ENCODE data around the gene PHF14.
"Not testable (repeated sequence)": the region's sequence is repeated elsewhere in the genome, so short reads cannot be mapped to it uniquely, and the experiment has no call there.

Gene PHF14

DNA sequence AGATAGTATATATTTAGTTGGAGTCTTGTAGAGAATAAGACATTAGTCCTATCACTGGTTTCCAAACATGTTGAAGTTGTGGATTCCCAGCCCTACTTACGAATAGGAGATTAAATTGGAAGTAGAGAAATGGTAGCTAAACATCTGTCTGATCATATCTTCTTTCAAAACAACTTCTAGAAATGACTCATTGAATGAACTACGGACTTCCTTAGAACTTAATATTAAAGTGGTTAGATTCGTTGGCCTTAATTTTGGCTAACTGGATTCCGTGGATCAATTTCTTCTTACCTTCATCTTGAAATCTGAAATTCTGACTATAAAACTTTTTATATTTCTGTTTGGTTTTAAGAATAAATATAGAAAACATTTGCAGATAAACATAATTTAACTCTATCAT is 3.4 kb downstream of the PHF14 start:
- no peak for DNase-seq (ENCODE audit: low read depth)

DNA sequence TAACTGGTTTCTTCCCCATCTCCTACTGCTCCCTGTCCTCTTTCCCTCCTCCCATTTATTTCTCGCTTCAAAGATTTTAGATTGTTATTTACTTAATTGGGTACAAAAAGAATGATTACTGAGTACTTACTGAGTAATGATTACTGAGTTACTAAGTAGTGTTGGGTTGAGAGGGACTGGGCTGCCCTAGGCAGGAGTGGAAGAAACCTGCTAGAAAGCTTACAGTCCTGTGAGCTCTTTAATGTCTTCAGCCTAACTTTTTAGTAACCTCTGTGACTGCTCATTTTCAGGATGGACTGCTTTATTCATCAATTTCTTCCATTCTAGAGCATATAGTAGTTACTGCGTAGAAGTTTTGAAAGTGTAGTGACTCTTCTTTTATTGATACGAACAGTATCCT is 7.6 kb downstream of the PHF14 start:
- DNase-seq (ENCODE audit: low read depth) = no peak

- DNase-seq (ENCODE audit: low read depth) = not testable (repeated sequence)
These were observed 17.1 kb downstream of the PHF14 start for GRCh38 chr7:10990748-10991147.

DNA sequence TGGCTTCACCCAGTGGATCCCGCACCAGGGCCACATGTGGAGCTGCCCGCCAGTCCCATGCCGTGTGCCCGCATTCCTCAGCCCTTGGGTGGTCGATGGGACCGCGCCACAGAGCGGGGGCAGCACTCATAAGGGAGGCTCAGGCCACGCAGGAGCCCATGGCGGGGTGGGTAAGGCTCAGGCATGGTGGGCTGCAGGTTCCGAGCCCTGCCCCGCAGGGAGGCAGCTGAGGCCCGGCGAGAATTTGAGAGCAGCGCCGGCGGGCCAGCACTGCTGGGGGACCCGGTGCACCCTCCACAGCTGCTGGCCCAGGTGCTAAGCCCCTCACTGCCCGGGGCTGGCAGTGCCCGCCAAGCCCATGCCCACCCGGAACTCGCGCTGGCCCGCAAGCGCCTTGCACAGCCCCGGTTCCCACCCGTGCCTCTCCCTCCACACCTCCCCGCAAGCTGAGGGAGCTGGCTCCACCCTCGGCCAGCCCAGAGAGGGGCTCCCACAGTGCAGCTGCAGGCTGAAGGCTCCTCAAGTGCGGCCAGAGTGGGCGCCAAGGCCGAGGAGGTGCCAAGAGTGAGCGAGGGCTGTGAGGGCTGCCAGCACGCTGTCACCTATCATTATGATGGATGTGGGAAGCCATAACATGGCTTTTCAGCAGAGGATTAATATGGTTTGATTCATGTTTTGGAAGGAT is 22.0 kb downstream of the PHF14 start:
- DNase-seq (ENCODE audit: low read depth) = not testable (repeated sequence)

DNA sequence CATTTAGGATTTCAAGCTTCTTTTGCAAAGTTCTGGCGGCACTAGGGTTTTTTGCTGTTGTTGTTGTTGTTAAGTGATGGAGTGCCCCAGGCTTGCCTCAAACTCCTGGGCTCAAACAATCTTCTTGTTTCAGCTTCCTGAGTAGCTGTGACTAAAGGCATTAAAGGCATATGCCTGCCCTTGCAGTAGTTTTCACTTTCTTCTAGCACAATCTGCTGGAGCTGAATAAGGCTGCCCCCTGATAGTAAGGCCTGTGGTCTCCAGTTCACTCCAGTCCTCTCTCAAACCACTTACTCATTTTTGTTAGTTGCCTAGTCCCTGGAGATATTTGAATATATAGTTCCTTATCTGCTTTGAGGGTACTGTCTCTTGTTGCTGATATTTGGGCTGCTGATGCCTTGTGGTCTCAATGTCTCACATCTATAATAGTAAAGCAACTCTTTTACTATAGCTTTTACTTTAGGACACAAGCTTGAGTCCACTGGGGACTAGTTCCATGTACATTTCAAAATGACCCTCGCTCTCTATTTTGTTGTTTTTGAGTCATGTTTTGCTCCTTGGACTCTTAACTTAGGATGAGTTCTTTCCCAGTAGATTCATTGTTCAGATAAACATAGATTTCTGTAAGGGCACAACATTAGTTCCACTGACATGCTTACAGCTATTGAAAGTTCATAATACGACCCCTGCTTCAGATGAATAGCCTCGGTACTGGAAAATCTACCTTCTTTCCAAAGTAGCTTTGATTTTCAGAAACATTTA is 25.5 kb downstream of the PHF14 start:
- no peak for DNase-seq (ENCODE audit: low read depth)

- DNase-seq (ENCODE audit: low read depth) = no peak
These were observed 31.5 kb downstream of the PHF14 start for GRCh38 chr7:11005202-11005601.

GRCh38 chr7:11006291-11006690 is 32.6 kb downstream of the PHF14 start:
- DNase-seq (ENCODE audit: low read depth) = no peak

DNA sequence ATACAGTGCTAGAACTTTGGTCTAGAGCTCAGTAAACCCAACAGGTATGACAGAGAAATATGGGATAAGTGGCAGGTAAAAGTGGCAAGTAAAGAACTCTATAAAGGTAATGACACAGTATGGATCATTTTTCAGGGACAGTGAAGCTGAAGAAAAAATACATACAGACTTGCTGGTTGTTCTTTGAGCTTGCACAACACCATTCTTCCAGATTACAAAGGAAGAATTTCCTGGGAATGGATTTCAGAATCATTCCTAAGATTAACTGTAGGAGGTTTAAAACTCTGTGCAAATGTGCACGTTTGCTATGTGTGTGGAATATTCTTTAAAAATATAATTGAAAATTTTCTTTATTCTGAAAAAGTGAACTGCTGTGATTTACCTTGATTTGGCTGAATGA is 36.0 kb downstream of the PHF14 start:
- DNase-seq (ENCODE audit: low read depth) = no peak

DNA sequence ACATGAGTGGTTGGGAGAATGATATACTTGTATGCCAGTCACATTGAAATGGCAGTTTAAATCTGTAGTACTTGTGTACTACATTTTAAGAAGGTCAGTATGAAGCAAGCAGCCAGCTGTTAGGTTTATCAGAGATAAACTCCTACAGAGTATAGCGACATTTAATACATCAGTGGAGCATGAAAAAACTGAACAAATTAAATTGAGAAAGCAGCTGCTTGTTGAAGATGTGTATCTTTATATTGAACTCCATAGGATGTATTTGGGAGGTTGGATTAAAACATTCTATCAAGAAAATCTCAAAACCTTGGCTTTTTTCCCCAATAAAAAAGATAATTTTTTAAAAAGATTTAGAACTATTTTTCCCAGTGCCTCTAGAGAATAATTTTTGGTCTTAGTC is 47.8 kb downstream of the PHF14 start:
- DNase-seq (ENCODE audit: low read depth) = no peak

DNA sequence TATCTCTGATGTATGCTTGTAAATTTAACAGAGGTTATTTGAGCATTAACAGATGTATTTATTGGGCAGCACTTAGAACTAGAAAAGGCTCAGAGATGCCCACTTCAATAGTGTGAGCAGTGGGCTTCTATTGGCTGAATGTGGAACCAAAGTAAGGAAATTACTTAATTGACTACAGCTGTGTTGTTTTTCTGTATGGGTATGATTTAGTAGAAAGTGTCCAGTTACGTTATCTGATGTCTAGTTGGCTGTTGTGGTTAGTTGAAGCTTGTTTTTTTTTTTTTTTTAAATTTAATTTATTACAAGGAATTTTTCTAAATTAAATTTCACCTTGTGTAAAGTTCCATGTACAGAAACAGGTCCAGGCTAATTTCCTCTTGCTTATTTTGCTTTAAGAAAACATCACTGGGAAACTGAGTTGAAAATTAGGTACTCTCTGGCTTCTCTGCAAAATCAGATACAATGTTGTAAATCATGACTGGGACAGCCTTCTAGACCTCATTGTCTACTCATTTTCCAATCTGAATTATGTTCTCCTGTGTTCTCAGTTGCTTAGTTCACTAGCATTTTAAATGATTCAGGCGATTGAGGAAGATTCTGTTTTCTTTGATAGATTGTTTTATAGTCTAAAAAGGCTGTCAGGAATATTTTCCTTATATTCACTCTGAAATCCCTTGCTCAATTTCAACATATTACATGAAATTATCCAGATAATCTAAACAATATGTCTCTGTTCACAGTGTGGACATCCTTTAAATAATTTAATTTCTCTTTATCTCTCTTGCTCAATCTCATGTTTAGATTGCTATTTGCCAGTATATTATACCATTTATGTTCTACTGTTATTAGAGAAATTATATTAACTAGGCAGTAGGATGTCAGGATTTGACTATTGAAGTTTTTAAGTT is 53.0 kb downstream of the PHF14 start:
- DNase-seq (ENCODE audit: low read depth) = no peak

GRCh38 chr7:11035661-11036060 is 62.0 kb downstream of the PHF14 start:
- DNase-seq (ENCODE audit: low read depth) = no peak

- no peak for DNase-seq (ENCODE audit: low read depth)
These were observed 66.3 kb downstream of the PHF14 start for GRCh38 chr7:11039974-11040373.

GRCh38 chr7:11054033-11054432 is 80.4 kb downstream of the PHF14 start:
- no peak for DNase-seq (ENCODE audit: low read depth)

DNA sequence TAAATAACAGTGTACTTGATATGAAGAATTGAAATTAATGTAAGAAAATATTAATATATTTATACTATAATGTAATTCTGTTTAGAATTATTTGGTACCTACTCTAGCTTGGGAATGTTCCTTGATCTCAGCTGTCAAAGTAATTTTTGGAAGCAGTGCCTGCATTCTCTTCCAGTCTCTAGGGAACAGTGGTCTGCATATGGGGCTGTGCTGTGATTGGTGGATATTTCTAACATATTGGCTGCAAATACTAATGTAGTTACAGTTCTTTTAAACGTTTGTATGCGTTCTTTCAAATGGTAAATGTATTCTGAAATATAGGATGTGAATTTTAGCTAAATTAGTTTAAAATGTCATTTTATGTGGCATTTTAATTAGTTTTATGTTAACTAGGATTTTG is 87.2 kb downstream of the PHF14 start:
- no peak for DNase-seq (ENCODE audit: low read depth)

GRCh38 chr7:11062110-11062509 is 88.4 kb downstream of the PHF14 start:
- DNase-seq (ENCODE audit: low read depth) = no peak

- DNase-seq (ENCODE audit: low read depth) = no peak
These were observed 95.9 kb downstream of the PHF14 start for GRCh38 chr7:11069591-11069990.

GRCh38 chr7:11077816-11078215 is 104.1 kb downstream of the PHF14 start:
- DNase-seq (ENCODE audit: low read depth) = no peak

GRCh38 chr7:11078247-11078834 is 104.7 kb downstream of the PHF14 start:
- DNase-seq (ENCODE audit: low read depth) = no peak

DNA sequence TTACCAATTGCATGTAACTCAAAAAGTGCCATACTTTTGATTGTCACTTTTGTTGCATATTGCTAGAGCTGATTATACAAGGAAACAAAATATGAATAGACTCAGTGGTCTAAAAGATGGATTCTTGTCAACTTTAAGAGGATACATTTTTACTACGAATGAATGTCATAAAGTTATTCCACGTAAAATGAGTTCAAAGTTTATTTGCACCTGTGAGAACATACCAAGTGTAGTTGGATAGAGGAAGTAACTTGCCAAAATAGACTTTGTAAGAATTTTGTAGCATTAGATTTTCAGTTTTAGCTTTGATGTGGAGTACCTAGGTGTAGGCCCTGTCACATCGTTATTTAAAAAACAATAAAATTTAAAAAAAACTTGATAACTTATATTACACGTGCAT is 106.2 kb downstream of the PHF14 start:
- no peak for DNase-seq (ENCODE audit: low read depth)

DNA sequence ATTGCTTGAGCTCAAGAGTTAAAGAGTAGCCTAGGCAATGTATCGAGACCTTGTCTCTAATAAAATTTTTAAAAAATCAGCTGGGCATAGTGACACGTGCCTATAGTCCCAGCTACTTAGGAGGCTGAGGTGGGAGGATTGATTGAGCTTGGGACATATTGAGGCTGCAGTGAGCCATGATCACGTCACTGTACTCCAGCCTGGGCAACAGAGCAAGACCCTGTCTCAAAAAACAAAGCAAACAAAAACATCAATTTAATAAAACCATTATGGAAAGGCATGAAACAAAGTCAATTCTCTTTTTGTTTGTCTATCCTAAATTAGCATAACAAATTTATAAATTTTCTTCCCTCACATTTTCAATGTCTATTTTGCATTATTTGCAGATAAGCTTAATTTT is 108.4 kb downstream of the PHF14 start:
- no peak for DNase-seq (ENCODE audit: low read depth)

DNA sequence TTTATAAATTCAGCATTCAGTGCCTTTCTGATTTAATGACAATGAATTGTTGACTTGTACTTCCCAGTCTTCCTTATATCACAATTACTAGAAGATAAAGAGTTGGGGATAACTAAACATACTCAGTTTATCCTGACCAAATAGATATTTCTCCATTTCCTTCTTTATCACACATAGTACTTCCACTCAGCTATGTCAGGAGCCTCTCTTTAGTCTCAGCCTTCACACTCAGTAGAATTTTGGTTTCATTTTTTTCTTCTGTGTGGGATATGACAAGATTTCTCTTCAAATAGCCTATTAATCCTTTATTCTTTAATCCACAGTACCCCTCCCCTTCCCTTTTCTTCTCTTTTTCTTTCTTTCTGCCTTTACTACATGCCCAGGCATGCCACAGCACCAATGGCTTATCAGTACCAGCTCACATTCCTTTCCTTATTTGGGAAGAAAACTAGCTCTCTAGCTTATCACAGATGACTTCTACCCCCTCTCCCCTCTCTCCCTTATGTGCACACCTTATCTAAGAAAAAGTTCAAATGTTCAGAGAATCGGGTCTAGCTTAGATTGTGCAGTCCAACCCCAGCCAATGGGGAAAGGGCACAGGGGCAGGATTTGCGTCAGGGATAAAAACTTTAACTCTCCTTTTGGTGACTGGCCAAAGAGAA is 109.0 kb downstream of the PHF14 start:
- no peak for DNase-seq (ENCODE audit: low read depth)

GRCh38 chr7:11083214-11083568 is 109.5 kb downstream of the PHF14 start:
- DNase-seq (ENCODE audit: low read depth) = no peak

Data from stimulated activated CD4-positive, alpha-beta T cell treated with anti-CD3 and anti-CD28 coated beads, Interleukin-2, amount 100 ng/mL, for 4 hours (primary cell).